Measurements from ENCODE around the gene KDM7A.

KDM7A gene

DNA sequence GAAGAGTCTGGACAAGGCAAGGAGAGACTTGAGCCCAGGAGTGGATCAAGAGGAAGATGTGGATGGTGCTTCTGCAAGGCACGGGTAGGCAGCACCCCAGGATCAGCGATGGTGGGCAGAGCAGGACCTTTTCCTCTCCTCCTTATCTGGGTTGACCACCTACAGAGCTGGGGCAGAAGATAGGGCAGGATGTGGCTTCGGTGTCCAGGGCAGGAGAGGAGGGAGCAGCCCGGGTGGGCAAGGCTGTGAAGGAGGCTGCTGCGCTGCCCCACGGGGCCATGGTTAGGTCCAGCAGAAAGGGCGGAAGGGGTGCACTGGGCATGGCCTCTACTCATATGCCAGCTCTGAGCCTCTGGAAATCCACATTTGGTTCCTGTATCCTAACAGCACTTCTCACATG is 94.0 kb downstream of the KDM7A start:
- DNase-seq (ENCODE audit: low read depth in 2 of 2) = no peak

- no peak for DNase-seq (ENCODE audit: low read depth in 2 of 2)
Observed at GRCh38 chr7:140081774-140082425, 94.9 kb downstream of the KDM7A start.

DNA sequence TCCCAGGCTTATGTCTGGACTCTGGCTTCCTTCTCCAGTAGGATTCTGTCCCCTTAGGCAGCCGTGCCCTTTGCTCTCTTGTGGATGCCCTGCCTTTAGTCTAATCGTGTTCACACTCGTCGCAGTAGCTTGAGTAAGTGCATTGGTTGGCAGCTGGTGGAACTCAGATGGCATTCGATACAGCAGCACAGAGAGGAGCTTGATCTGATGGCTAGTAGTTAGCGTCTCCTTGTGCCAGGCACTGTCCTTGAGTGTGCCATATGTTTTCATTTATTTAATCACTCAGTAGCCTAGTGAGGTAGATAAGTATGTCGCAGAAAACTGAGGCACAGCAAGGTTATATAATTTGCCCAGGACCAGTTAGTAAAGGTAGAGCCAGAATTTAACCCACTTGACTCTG is 95.9 kb downstream of the KDM7A start:
- no peak for DNase-seq (ENCODE audit: low read depth in 2 of 2)

- DNase-seq (ENCODE audit: low read depth in 2 of 2) = no peak
Observed at GRCh38 chr7:140079121-140079536, 97.7 kb downstream of the KDM7A start.

DNA sequence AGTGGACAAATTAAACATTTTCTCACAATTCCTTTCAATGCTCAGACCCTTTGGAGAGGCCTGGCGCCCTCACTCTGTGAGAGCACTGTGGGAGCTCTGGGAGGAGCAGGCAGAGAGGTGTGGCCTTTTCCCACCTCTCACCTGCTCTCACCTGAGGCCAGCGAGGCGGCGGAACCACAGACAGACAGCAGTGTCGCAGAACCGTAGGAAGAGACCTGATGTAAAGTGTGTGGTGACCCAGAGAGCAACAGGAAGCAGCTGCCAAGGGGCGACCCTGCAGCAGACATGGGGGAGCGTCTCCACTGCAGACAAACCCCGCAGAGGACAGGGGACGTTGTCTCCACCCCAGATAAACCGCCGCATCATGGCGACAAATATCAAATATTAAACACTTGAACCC is 98.4 kb downstream of the KDM7A start:
- no peak for DNase-seq (ENCODE audit: low read depth in 2 of 2)

GRCh38 chr7:140074780-140075179 is 102.0 kb downstream of the KDM7A start:
- no peak for DNase-seq (ENCODE audit: low read depth in 2 of 2)

DNA sequence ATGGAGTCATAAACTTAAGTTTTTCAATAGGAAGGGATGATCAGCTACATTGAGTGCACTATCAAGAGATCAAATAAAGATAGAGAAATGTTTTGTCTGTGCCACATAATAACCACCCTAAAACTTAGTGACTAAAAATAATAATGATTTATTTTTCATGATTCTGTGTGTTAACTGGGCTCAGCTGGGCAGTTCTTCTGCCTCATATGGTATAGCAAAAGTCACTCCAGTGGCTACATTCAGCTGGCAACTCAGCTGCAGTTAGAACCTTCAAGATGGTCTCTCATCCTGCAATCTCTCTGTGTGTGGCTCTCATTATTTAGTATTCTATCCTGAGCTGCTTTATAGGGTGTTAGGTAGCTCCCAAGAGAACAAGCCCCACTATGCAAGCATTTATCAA is 106.2 kb downstream of the KDM7A start:
- DNase-seq (ENCODE audit: low read depth in 2 of 2) = no peak

- no peak for DNase-seq (ENCODE audit: low read depth in 2 of 2)
Observed at GRCh38 chr7:140069298-140069949, 107.4 kb downstream of the KDM7A start.

DNA sequence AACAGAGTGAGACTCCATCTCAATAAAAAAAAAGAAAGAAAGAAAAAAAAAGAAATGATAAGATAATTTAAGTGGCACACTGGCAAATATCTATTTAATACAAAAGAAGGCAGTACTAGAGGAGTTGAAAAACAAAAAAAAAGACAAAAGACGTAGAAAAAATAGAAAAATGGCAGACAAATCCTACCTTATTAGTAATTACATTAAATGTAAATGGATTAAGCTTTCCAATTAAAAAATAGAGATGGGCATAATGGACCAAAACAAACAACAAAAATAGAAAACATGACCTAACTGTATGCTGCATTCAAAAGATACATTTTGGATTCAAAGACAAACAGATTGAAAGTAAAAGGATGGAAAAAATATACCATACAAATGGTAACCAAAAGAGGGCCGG is 108.8 kb downstream of the KDM7A start:
- no peak for DNase-seq (ENCODE audit: low read depth in 2 of 2)

GRCh38 chr7:140067052-140067451 is 109.7 kb downstream of the KDM7A start:
- DNase-seq (ENCODE audit: low read depth in 2 of 2) = no peak

- peak; percentile 82 for DNase-seq (ENCODE audit: low read depth in 2 of 2)
Observed at GRCh38 chr7:140062528-140063299, 114.1 kb downstream of the KDM7A start, which contains the start of gene PARP12. Gene PARP12, minus strand, starts transcription at chr7:140062951. Its CDS starts 104 bp downstream, at chr7:140062847.

- peak; percentile 31 to 46 for DNase-seq (ENCODE audit: low read depth in 2 of 2)
Observed at GRCh38 chr7:140062118-140062527, 114.7 kb downstream of the KDM7A start.

GRCh38 chr7:140061607-140061930 is 115.2 kb downstream of the KDM7A start:
- DNase-seq (ENCODE audit: low read depth in 2 of 2) = no peak

- no peak for DNase-seq (ENCODE audit: low read depth in 2 of 2)
Observed at GRCh38 chr7:140060788-140061606, 115.8 kb downstream of the KDM7A start.

DNA sequence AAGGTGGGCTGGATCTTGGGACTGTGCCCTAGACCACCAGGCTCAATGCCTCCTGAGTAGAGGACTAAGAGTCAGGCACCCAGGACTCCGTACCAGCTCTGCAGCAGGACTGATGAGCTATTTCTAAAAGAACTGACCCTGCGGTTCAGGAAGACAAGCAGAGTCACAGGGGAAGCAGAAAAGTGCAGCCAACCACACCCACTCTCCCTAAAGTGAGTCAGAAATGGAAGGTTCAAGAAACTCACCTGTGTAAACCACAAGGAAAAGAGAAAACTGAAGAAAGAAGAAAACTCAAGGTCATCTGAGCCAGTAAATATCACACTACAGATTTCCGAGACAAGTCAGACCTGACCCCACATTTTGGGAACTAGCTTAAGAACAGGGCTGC is 116.5 kb downstream of the KDM7A start:
- DNase-seq (ENCODE audit: low read depth in 2 of 2) = no peak

DNA sequence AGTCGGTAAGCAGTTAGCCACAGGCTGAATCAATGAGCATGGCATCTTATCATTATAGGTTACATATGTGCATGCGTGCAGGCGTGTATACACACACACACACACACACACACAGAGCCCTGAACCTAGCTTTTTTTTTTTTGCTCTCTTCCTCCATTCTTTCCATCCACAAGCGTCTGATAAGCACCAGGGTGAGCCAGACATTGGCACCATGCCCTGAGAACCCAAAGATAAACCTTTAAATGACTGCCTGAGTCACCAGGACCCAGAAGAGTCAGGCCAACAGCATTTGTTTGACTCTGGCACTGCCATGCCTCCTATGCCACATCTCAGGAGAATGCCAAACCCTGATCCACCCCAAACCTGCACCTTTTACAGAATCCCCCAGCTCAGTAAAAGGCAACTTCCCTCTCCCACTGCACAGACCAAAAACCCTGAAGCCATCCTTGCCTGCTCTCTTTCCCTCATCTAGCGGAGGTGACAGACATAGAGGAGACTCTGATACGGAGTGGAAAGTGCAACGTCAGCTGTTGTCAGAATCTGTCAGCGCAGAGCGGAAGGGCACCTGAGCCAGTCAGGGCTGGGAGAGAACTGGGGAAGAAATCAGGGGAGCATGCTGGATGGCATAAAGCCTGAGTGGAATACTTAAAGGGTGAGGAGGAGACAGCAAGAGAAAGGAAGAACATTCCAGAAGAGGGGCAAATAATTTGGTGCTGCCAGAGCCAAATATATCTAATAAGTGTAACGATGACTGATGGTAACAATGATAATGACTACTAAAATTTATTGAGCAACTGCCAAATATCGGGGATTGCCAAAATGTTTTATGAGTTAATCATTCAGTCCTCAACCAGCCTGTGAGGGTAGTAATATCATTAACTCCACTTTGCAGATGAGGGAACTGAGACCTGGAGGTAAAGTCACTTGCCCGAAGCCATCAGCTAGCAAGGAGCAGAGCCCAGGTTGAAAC is 117.2 kb downstream of the KDM7A start:
- peak in 1 of 2 donors; percentile 38 for DNase-seq (ENCODE audit: low read depth in 2 of 2)

- DNase-seq (ENCODE audit: low read depth in 2 of 2) = no peak
Observed at GRCh38 chr7:140058517-140058916, 118.3 kb downstream of the KDM7A start.

DNA sequence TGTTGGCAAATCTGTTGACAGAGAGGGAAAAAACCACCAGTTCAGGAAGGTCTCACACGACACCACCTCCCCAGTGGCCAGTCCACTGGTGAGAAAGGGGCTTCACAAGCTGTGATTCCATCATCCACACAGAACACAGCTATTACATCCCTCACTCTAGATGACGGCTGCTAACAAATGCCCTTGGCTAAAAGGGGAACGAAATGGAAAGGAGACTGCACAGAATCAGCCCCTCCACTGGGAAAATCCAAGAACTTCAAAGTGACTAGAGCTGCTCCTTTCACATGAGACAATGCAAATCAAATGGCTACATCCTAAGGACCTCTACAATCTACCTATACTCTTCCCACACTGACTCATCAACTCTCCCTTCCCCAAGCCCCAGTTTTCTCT is 119.6 kb downstream of the KDM7A start:
- no peak for DNase-seq (ENCODE audit: low read depth in 2 of 2)

- no peak for DNase-seq (ENCODE audit: low read depth in 2 of 2)
Observed at GRCh38 chr7:140056431-140057142, 120.2 kb downstream of the KDM7A start.

DNA sequence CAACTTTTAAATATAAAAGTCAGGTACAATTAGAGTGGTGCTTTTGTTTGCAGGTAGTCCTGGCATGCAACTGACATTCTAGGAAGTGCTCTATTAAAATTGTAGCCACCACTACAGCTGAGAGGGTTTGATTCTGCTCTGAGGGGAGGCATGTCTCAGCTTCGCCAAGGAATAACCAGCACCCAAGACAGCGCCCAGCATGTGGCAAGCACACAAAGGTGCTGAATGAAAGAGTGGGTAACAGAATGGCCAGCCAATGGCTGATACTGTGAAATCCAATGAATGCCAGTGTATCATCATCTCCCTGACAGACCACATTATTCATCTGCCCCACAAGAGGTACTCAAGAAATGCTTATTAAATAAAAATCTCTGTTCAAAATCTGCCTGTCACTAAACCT is 121.0 kb downstream of the KDM7A start:
- no peak for DNase-seq (ENCODE audit: low read depth in 2 of 2)

Data from stimulated activated CD8-positive, alpha-beta memory T cell treated with anti-CD3 and anti-CD28 coated beads, Interleukin-2, amount 100 ng/mL, for 1 hour (primary cell).